K562 (cell line): ENCODE data around the gene KCP. TPM values are rescaled to one million over a fixed set of nuclear protein-coding genes. Genes with fewer than 3 reads are reported as not detected.

ENCODE experiments used
- BRD4 ChIP-seq: fragments of 200-600 bp; sonication (generic); IDR thresholded peaks from 2 replicates; pipeline ENCODE4 v1.6.1; 2017; ENCODE audit warnings: inconsistent platforms
- BRD9 ChIP-seq: fragments of 450-650 bp; IDR thresholded peaks from 2 replicates; pipeline ENCODE4 v1.6.1; 2018; ENCODE audit warnings: low read depth; ENCODE audit not compliant: partially characterized antibody
- E2F3 ChIP-seq: fragments of 250-450 bp; sonication (Bioruptor Pico); IDR thresholded peaks from 2 replicates; pipeline ENCODE4 v1.4.0; 2020; ENCODE audit warnings: mild to moderate bottlenecking
- FIP1L1 ChIP-seq: fragments of 200-400 bp; formaldehyde crosslinking; IDR thresholded peaks from 2 replicates; pipeline ENCODE4 v1.6.1; 2018; ENCODE audit warnings: mild to moderate bottlenecking, low read depth, low read length; ENCODE audit not compliant: poor library complexity, severe bottlenecking
- FUS ChIP-seq: fragments of 200-400 bp; formaldehyde crosslinking; optimal IDR thresholded peaks from 2 replicates; pipeline ENCODE3; 2017; ENCODE audit warnings: low read depth, low read length
- JUNB ChIP-seq: fragments of 450-650 bp; formaldehyde crosslinking; conservative IDR thresholded peaks from 2 replicates; pipeline ENCODE4 v1.4.0; 2020; ENCODE audit warnings: mild to moderate bottlenecking
- MAX ChIP-seq: sonication (generic); formaldehyde crosslinking; IDR thresholded peaks from 2 replicates; pipeline ENCODE4 v1.9.0; 2022; ENCODE audit warnings: mild to moderate bottlenecking, missing genetic modification reagents
- MLX ChIP-seq, 2 experiments: fragments of 450-650 bp in 1 of 2; sonication (generic) in 1 of 2; formaldehyde crosslinking; conservative IDR thresholded peaks; 2 replicates each; pipeline versions ENCODE4 v1.4.0 to v1.8.1; 2020 to 2022; ENCODE audit warnings: mild to moderate bottlenecking in 1 of 2, missing genetic modification reagents in 1 of 2
- MXI1 ChIP-seq: IDR thresholded peaks from 2 replicates; pipeline ENCODE4 v1.6.1; 2011; ENCODE audit warnings: low read depth, mild to moderate bottlenecking, improper control_type of control experiment, low read length
- NFATC3 ChIP-seq: fragments of 450-650 bp; IDR thresholded peaks from 2 replicates; pipeline ENCODE4 v1.6.1; 2017; ENCODE audit warnings: mild to moderate bottlenecking
- NFXL1 ChIP-seq: fragments of 450-650 bp; formaldehyde crosslinking; IDR thresholded peaks from 2 replicates; pipeline ENCODE4 v1.4.0; 2021; ENCODE audit warnings: mild to moderate bottlenecking
- NR2F6 ChIP-seq: fragments of 450-650 bp; formaldehyde crosslinking; IDR thresholded peaks from 2 replicates; pipeline ENCODE4 v1.4.0; 2020; ENCODE audit warnings: mild to moderate bottlenecking
- NR4A1 ChIP-seq, 2 experiments: fragments of 250-450 bp in 1 of 2; fragments of 450-650 bp in 1 of 2; sonication (Bioruptor Pico) in 1 of 2; IDR thresholded peaks; 2 replicates each; pipeline versions ENCODE4 v1.4.0 to v1.6.1; 2016 to 2020; ENCODE audit warnings: mild to moderate bottlenecking in 2 of 2, missing compliant biosample characterization in 1 of 2, missing genetic modification characterization in 1 of 2, moderate library complexity in 1 of 2
- PCBP2 ChIP-seq: fragments of 200-400 bp; formaldehyde crosslinking; IDR thresholded peaks from 2 replicates; pipeline ENCODE4 v1.6.1; 2018; ENCODE audit warnings: low read length, low read depth, mild to moderate bottlenecking, moderate library complexity; ENCODE audit not compliant: poor library complexity, severe bottlenecking
- POLR2B ChIP-seq: fragments of 450-650 bp; IDR thresholded peaks from 2 replicates; pipeline ENCODE4 v1.6.1; 2018; ENCODE audit warnings: low read depth; ENCODE audit not compliant: partially characterized antibody
- PTRF ChIP-seq: fragments of 450-650 bp; IDR thresholded peaks from 2 replicates; pipeline ENCODE4 v1.6.1; 2016; ENCODE audit warnings: mild to moderate bottlenecking, missing genetic modification characterization, missing compliant biosample characterization
- PYGO2 ChIP-seq: fragments of 450-650 bp; IDR thresholded peaks from 2 replicates; pipeline ENCODE4 v1.6.1; 2016; ENCODE audit warnings: mild to moderate bottlenecking, missing genetic modification characterization, moderate library complexity, missing compliant biosample characterization
- RBBP5 ChIP-seq: fragments of 200-600 bp; sonication (generic); IDR thresholded peaks from 2 replicates; pipeline ENCODE4 v1.6.1; 2012; ENCODE audit warnings: borderline replicate concordance, mild to moderate bottlenecking, low read length, control low read depth, inconsistent platforms; ENCODE audit not compliant: insufficient read depth, poor library complexity, severe bottlenecking
- SP2 ChIP-seq: IDR thresholded peaks from 2 replicates; pipeline ENCODE4 v1.6.1; 2011; ENCODE audit warnings: mild to moderate bottlenecking, low read depth, low read length, moderate library complexity; ENCODE audit not compliant: poor library complexity, severe bottlenecking; ENCODE audit errors: extremely low read depth
- SRF ChIP-seq, 2 experiments: fragments of 250-450, 450-650 bp in 1 of 2; sonication (Bioruptor Pico) in 1 of 2; sonication (generic) in 1 of 2; formaldehyde crosslinking; IDR thresholded peaks; 2 replicates each; pipeline versions ENCODE4 v1.5.0 to v1.5.1; 2020 to 2022; ENCODE audit warnings: mild to moderate bottlenecking in 1 of 2, missing genetic modification reagents in 1 of 2
- YY1 ChIP-seq, 3 experiments: IDR thresholded peaks; 2 replicates each; pipeline ENCODE4 v1.6.1; 2011; ENCODE audit warnings: low read length in 2 of 3, mild to moderate bottlenecking in 2 of 3, moderate library complexity in 2 of 3, borderline replicate concordance in 1 of 3, control low read depth in 1 of 3, low read depth in 1 of 3; ENCODE audit not compliant: insufficient read depth in 3 of 3, insufficient replicate concordance in 2 of 3, control insufficient read depth in 1 of 3, insufficient read length in 1 of 3; ENCODE audit errors: extremely low read depth in 1 of 3
- ZFP30 ChIP-seq: fragments of 250-450 bp; sonication (Bioruptor Pico); IDR thresholded peaks from 2 replicates; pipeline ENCODE4 v1.8.0; 2022; ENCODE audit warnings: moderate library complexity, mild to moderate bottlenecking, inconsistent platforms, borderline replicate concordance
- ZFPM2 ChIP-seq: fragments of 250-450 bp; sonication (Bioruptor Pico); IDR thresholded peaks from 2 replicates; pipeline ENCODE4 v1.5.1; 2022; ENCODE audit warnings: mild to moderate bottlenecking
- ZNF146 ChIP-seq: IDR thresholded peaks from one replicate; pipeline ENCODE4 v1.6.1; 2018; ENCODE audit warnings: missing compliant biosample characterization; ENCODE audit not compliant: unreplicated experiment
- ZNF316 ChIP-seq: fragments of 450-650 bp; IDR thresholded peaks from 2 replicates; pipeline ENCODE4 v1.6.1; 2016
- ZNF395 ChIP-seq: fragments of 200-800 bp; sonication (Bioruptor generic); IDR thresholded peaks from 2 replicates; pipeline ENCODE4 v1.6.1; 2017; ENCODE audit warnings: missing genetic modification characterization, missing compliant biosample characterization
- polyA plus RNA-seq, 8 experiments: library from polyadenylated mRNA; depleted of rRNA in 4 of 8; stranded (reverse) in 5 of 8; unstranded in 3 of 8; fragments of >200 nt; fragmentation: Nextera tagmentation in 2 of 8; fragmentation: Illumina TruSeq in 1 of 8; extraction: Ambion mirVana in 2 of 8; extraction: Trizol in 1 of 8; gene quantifications; 2 replicates each; pipeline versions ENCODE4 v1.2.1 to v1.2.3, GENCODE V29; 2011 to 2014; ENCODE audit warnings: inconsistent platforms in 1 of 8, missing spikeins in 1 of 8
- total RNA-seq, 7 experiments: library from RNA; depleted of rRNA in 6 of 7; stranded (reverse); fragments of >200 nt in 6 of 7; fragmentation: Illumina TruSeq in 2 of 7; extraction: Trizol in 2 of 7; gene quantifications; 2 replicates each; pipeline versions ENCODE4 v1.2.1 to v1.2.3, GENCODE V29; 2011 to 2021; ENCODE audit warnings: low replicate concordance in 1 of 7

Gene KCP
- total and polyA plus RNA-seq, 9 of the 15 experiments (the other 6 are each of a cell fraction or from before 2014, with no cell fraction given): 0.06 to 0.17 (median 0.12) TPM; not detected in 3

- TF ChIP-seq ZNF395 (CRISPR knock-in tag): 0 out of 2 replicates have a peak, but pooled peaks have one; percentile 2
- no peak for TF ChIP-seq PTRF (tag)
- TF ChIP-seq FUS: no peak
- TF ChIP-seq BRD4: no peak
- no peak for TF ChIP-seq NFATC3
- no peak for TF ChIP-seq YY1 (IDR thresholded peaks at IDR 0.05; ENCODE audit: borderline replicate concordance in 1 of 3, control insufficient read depth in 1 of 3, extremely low read depth in 1 of 3, insufficient read depth in 3 of 3, insufficient read length in 1 of 3, insufficient replicate concordance in 2 of 3, low read depth in 1 of 3, low read length in 2 of 3)
- no peak for TF ChIP-seq POLR2B
- TF ChIP-seq ZNF146 (CRISPR knock-in tag): no peak
- no peak for TF ChIP-seq ZFP30 (CRISPR knock-in tag)
- no peak for TF ChIP-seq RBBP5
- TF ChIP-seq SP2: no peak
- TF ChIP-seq MXI1: no peak
- TF ChIP-seq MAX (CRISPR knock-in tag): peak; percentile 39; the same call in 1 of the 2 replicates
- no peak for TF ChIP-seq PCBP2
- TF ChIP-seq NFXL1 (CRISPR knock-in tag): no peak
- TF ChIP-seq MLX (CRISPR knock-in tag; conservative IDR thresholded peaks at IDR 0.05): no peak
- no peak for TF ChIP-seq ZNF316
- TF ChIP-seq E2F3: no peak
- TF ChIP-seq PYGO2 (tag): no peak
- TF ChIP-seq ZFPM2 (CRISPR knock-in tag): no peak
- TF ChIP-seq SRF (CRISPR knock-in tag; IDR thresholded peaks at IDR 0.05): no peak
- no peak for TF ChIP-seq NR4A1 (CRISPR knock-in tag; IDR thresholded peaks at IDR 0.05)
- TF ChIP-seq NR4A1 (tag; IDR thresholded peaks at IDR 0.05): no peak
- TF ChIP-seq BRD9: no peak
- TF ChIP-seq FIP1L1: no peak
- TF ChIP-seq NR2F6 (CRISPR knock-in tag): no peak
- TF ChIP-seq JUNB (CRISPR knock-in tag): no peak
These were observed 7.5 kb downstream of the KCP start (continued) for GRCh38 chr7:128902761-128903585.
